Chondrocyte (in vitro differentiated cells): ENCODE results near the gene NINL. TPM values are rescaled to one million over a fixed set of nuclear protein-coding genes. Genes with fewer than 3 reads are reported as not detected.

Experiments
- DNase-seq: peaks from one replicate; pipeline ENCODE4 v3.0.0; 2021; ENCODE audit warnings: mixed read lengths, low spot score
- H3K27ac Mint-ChIP-seq: one replicate; pipeline ENCODE4 v1.8.0; 2021; ENCODE audit warnings: mild to moderate bottlenecking, moderate library complexity, mixed read lengths; ENCODE audit not compliant: unreplicated experiment
- H3K27me3 Mint-ChIP-seq: 2 replicates; pipeline ENCODE4 v1.8.0; 2021; ENCODE audit warnings: low read depth, mixed read lengths
- H3K36me3 Mint-ChIP-seq: 2 replicates; pipeline ENCODE4 v1.8.0; 2021; ENCODE audit warnings: low read depth, mixed read lengths
- H3K4me1 Mint-ChIP-seq: 2 replicates; pipeline ENCODE4 v1.8.0; 2021; ENCODE audit warnings: low read depth, mild to moderate bottlenecking, mixed read lengths
- H3K4me3 Mint-ChIP-seq: one replicate; pipeline ENCODE4 v1.8.0; 2021; ENCODE audit warnings: mild to moderate bottlenecking, moderate library complexity, mixed read lengths; ENCODE audit not compliant: unreplicated experiment
- H3K9me3 Mint-ChIP-seq: 2 replicates; pipeline ENCODE4 v1.8.0; 2021; ENCODE audit warnings: low read depth, mixed read lengths
- total RNA-seq: library from RNA; stranded (reverse); gene quantifications from 3 replicates; pipeline ENCODE4 v1.2.1, GENCODE V29; 2021
- TF ChIP-seq, protein P1 (sequence below): fragments of 200-600 bp; sonication (generic); IDR thresholded peaks from 2 replicates; pipeline ENCODE4 v1.5.0; 2021; ENCODE audit warnings: antibody characterized with exemption, mild to moderate bottlenecking, moderate library complexity

Gene NINL
- total RNA-seq, 1 donor from 2014 or later, result 10.6 TPM

DNA sequence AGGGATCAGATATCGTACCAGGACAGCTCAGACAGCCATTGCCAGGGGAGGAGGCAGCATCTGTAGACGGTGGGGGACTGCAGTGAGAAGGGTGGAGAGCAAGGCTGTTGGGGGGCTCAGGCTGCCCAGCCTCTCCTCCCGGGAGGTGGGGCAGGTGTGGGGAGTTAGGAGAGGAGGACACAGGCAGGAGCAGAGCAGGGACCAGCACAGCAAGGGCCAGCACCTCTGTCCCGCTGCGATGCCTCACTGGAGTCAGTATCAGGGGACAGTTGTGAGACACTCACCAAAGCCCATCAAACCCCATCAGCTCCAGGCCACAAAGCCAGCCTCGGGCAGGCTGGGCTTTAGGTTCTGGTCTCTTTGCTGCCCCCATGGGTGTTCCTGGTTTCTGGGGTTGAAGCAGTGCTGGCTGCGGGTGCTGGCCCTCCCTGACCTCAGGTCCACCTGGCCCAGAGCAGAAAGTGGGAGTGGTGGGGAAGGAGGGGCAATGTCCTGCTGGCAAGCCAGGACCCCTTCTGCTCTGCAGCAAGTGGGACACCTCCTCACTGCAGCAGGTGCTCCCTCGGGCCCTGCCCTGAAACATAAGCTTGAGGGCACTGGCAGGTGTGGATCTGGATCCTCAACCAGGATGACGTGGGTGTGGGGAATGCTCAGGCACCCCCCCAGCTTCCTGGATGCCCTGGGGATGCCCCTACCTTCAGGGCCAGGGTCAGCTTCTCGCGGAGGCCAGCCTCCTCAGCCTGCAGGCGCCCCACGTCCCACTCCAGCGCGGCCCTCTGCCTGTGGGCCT is 94.5 kb downstream of the NINL start:
- Mint-ChIP-seq H3K27ac (no peak overlapping the region), H3K36me3 (peaks cover 7% of the 10 kb centered on the region), H3K4me1 (peaks cover 6% of the 10 kb centered on the region), H3K9me3 (no peaks in the 10 kb centered on the region), H3K4me3 (no peak overlapping the region), H3K27me3 (no peaks in the 10 kb centered on the region)
- no peak for DNase-seq
- TF ChIP-seq, protein P1, sequence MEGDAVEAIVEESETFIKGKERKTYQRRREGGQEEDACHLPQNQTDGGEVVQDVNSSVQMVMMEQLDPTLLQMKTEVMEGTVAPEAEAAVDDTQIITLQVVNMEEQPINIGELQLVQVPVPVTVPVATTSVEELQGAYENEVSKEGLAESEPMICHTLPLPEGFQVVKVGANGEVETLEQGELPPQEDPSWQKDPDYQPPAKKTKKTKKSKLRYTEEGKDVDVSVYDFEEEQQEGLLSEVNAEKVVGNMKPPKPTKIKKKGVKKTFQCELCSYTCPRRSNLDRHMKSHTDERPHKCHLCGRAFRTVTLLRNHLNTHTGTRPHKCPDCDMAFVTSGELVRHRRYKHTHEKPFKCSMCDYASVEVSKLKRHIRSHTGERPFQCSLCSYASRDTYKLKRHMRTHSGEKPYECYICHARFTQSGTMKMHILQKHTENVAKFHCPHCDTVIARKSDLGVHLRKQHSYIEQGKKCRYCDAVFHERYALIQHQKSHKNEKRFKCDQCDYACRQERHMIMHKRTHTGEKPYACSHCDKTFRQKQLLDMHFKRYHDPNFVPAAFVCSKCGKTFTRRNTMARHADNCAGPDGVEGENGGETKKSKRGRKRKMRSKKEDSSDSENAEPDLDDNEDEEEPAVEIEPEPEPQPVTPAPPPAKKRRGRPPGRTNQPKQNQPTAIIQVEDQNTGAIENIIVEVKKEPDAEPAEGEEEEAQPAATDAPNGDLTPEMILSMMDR, result no peak

DNA sequence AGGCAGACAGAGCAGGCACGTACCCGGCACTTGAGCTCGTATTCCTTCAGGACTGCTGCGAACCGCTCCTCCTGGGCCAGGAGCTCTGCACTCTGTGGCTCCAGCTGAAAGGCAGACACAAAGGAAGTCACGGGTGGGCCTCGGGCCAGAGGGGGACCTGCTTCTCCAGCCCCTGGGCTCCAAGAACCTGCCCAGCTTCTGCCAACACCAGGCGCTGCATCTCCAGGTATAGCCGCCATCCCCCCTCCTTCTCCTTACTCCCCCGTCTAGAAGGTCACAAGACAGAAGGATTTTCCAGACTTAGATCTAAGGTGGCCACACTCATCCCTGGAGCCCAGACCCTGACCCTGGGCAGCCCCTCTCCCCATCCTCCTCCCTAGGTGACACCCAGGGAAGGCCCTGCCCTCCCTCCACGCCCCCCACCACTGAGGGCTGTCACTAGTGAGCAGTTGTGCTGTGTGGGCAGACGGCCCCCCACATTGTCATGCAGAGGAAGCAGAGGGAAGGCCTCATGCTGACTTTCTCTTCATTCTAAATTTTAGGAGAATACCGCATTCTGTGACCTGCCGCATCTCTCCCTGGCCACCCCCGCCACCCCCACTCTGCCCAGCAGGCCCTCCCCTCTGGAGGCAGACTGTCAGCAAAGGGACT is 96.0 kb downstream of the NINL start:
- no peak overlapping the region for H3K4me3 Mint-ChIP-seq

DNA sequence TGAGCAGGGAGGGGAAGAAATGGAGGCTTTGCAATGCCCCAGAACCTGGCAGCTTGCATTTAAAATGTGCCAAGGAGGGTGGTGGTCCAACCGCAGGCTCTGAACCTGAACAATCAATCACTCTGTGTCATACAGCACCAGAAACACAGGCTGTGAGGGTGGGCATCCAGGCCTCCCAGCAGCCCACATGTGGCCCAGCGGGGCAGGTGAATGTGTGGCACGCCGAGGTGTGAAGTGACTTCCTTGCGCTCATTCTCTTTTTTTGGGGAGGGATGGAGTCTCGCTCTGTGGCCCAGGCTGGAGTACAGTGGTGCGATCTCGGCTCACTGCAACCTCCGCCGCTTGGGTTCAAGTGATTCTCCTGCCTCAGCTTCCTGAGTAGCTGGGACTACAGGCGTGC is 97.4 kb downstream of the NINL start:
- Mint-ChIP-seq H3K27ac (no peak overlapping the region), H3K4me1 (peaks cover 6% of the 10 kb centered on the region), H3K4me3 (no peak overlapping the region), H3K27me3 (no peaks in the 10 kb centered on the region), H3K9me3 (no peaks in the 10 kb centered on the region), H3K36me3 (peaks cover 11% of the 10 kb centered on the region)
- TF ChIP-seq, protein P1, result no peak
- no peak for DNase-seq

More for the DNA sequence above, 96.0 kb downstream of the NINL start:
- TF ChIP-seq, protein P1, result no peak
- Mint-ChIP-seq H3K36me3 (peaks cover 7% of the 10 kb centered on the region), H3K27ac (no peak overlapping the region), H3K9me3 (no peaks in the 10 kb centered on the region), H3K27me3 (no peaks in the 10 kb centered on the region), H3K4me1 (peaks cover 6% of the 10 kb centered on the region)
- no peak for DNase-seq

DNA sequence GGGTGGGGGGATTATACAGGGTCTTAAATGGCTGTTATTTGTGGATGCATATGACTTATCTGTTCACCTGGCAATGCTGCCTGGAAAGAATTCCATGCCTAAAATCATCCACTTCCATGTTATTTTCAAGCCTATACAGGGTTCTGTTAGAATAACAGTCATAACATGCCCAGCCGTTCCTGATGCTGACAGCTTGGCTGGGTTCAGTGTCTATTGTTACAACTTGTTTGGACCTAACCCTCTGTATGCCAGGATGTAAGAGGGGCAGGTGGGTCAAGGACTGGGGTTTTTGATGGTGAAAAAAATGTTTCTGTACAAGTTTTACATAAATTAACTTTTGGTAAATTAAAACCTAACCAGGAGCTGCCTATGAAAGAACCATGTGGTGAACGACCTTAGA is 98.0 kb downstream of the NINL start:
- H3K4me1 Mint-ChIP-seq, result peaks cover 6% of the 10 kb centered on the region
- no peaks in the 10 kb centered on the region for H3K27me3 Mint-ChIP-seq
- peaks cover 11% of the 10 kb centered on the region for H3K36me3 Mint-ChIP-seq
- H3K4me3 Mint-ChIP-seq, result no peak overlapping the region
- H3K27ac Mint-ChIP-seq, result no peak overlapping the region
- TF ChIP-seq, protein P1, result no peak
- H3K9me3 Mint-ChIP-seq, result no peaks in the 10 kb centered on the region
- DNase-seq, result no peak

DNA sequence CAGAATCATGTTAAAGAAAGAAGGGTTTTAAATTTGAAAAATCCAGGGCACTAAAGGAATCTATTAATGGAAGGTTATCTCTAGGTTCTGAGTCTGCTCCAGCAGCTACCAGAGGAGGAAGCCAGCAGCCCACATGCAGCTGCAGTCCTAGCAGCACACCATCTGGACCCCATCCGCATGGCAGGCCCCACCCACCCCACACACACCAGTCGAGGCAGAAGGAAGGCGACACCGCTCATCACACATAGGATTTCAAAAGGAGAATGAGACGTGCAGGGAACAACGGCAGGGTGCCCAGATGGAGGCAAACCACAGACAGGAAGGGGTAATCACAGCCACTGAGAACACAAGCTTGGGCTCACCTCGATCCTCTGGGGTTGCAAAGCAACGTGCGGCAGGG is 99.0 kb downstream of the NINL start:
- DNase-seq, result no peak
- Mint-ChIP-seq H3K9me3 (no peaks in the 10 kb centered on the region), H3K27ac (no peak overlapping the region), H3K36me3 (peaks cover 15% of the 10 kb centered on the region), H3K27me3 (no peaks in the 10 kb centered on the region), H3K4me1 (peaks cover 6% of the 10 kb centered on the region), H3K4me3 (no peak overlapping the region)
- TF ChIP-seq, protein P1, result no peak
